Stimulated activated CD4-positive, alpha-beta T cell treated with anti-CD3 and anti-CD28 coated beads, Interleukin-15, amount 100 ng/mL, for 1 hour (primary cell): ENCODE measurements around the gene CAP1.

Experiments
- DNase-seq, 2 donors: peaks; one replicate each; pipeline ENCODE4 v3.0.0-alpha.2; 2020; ENCODE audit warnings: low read depth in 1 of 2, low spot score in 1 of 2

Gene CAP1

DNA sequence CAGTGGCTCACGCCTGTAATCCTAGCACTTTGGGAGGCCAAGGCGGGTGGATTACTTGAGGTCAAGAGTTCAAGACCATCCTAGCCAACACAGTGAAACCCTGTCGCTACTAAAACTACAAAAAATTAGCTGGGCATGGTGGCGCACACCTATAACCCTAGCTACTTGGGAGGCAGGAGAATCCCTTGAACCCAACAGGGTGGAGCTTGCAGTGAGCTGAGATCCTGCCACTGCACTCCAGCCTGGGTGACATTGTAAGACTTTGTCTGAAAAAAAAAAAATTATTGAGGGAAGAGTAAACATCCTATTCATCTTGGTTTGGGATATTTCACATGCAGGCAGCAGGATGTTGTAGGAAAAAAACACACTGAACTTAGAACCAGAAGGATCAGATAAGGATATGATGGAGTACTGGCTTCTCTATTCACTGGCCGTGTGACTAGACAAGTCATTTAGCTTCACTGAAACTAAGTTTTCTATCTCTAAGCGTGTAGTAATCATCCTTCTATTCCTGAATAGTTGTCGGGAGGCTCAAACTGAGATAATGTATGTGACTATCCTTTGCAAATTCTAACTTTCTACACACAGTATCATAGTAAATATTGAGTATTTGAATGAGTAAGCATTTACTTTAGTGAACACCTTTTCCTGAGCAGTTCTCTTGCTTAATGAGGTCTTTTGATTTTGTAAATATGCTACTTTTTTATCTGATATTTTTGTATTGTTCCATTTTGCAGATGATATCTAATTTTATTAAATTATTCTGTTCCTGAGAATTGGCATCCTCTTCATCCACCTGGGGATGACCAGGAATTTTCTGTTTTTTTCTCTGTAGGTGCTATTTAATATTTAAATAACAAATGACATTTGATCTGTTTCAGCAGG lies 18.2 kb downstream of the CAP1 start:
- DNase-seq: no peak

DNA sequence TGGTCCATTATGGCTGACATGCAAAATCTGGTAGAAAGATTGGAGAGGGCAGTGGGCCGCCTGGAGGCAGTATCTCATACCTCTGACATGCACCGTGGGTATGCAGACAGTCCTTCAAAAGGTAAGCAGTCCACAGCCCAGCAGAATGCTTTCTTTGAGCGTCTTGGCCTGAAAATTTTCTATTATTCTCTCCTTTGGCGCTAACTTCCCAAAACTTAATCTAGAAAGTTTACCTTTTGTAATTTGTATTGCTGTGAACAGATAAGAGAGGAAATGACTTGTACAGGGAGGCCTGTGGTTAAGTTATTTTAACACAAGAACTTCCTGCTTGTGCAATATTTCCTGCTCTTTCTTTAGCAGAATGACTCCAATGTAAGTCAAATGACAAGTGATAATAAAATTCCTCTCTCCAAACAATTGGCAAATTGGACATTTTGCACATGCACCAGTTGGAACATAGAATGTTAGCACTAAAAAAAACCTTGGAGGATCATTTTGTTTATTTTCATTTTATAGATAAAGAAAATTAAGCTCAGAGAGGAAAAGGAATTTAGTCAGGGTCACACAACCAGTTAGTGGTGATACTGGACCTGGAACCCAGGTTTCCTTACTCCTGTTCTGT lies 18.9 kb downstream of the CAP1 start:
- DNase-seq: no peak

DNA sequence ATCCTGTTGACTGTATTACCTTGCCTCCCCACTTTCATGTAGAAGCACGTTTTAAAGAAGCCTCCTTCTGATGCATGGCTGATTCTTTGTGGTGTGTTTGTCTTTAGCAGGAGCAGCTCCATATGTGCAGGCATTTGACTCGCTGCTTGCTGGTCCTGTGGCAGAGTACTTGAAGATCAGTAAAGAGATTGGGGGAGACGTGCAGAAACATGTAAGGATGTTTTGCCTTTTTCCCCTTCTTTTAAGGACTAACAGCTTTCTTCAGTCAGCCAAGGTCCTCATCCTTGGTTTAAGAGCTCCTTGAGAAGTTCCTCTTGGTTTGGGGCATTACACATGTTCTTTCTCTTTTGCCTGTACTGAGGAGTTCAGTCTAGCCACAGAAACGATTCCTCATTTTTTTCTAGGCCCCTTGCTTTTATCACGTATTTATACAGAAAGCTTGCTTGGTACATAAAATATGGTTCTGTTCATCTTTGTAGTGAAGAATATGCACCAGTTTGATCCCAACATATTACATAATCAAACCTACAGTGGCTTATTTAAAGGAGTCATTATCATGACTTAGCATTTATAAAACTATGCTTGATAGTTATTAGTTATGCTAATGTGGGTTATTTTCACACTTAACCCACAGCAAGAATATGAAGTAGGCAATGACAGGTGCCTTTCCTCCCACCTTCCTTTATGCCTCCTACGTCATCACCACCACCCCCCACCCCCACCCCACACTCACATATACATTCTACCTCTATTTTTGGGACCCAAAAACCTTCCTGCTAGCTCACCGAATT lies 19.6 kb downstream of the CAP1 start:
- no peak for DNase-seq

DNA sequence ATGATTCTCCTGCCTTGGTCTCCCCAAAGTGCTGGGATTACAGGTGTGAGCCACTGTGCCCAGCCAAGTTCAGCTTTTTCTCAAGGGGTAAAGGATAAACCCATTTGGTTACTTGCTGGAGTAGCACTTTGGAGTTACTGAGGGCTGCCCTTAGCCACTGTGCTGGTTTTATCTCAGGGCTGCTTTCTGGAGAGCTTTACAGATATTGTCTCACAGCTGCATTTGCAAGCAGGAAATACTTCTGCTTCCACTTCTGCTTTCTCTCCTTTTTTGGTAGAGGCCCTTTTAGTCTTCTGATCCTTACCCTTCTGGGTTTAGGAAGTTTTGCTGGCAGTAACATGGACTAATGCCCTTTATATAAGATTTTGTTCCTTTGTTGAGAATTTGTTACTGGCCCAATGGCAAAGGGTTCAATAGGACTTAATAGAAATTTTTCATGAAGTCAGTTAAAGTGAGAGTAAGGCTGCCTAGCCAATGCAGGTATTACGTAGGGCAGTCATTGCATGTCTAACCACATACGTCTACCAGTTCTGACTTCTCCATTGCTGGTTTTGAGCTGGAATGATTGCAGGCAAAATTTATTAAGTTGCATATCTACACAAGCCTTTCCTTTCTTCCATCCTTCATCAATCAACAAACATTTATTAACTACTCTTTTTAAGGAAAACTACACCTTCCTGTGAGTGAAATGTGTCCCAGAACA lies 24.4 kb downstream of the CAP1 start:
- DNase-seq: no peak

DNA sequence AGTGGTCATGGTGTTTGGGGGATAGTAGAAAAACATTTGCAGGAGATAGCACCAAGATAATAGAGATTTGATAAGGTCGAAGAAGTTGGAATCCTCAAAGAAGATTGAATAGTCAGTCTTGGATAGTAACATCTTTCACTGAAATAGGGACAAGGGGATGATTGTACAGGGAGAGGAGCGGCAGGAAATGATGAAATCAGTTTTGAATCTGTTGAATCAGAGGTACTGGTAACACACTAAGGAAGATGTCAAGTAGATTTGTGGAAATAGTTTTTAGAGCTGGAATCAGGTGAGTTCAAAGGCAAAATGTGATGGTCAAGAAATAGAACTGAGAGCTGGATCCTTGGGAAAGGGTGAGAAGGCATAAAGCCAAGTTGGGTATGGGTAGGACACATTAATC lies 26.5 kb downstream of the CAP1 start:
- no peak for DNase-seq

DNA sequence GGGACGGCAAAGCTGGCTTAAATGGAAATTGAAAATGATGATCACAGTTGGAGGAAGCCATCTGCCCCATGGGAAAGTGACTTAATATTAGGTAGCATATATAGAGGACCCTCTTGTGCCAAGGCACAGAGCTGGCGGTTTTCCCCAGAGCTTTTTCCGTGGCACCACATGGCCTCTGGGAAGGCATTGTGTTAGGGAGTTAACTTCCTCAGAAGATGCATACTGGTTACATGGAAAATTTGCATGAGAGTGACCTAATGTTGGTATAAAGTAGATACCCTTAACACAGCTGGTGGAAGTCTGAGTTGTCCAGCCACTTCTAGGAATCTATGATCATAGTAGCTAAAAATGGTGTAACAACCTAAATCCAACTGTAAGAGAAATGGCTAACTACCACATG lies 27.3 kb downstream of the CAP1 start:
- no peak for DNase-seq

DNA sequence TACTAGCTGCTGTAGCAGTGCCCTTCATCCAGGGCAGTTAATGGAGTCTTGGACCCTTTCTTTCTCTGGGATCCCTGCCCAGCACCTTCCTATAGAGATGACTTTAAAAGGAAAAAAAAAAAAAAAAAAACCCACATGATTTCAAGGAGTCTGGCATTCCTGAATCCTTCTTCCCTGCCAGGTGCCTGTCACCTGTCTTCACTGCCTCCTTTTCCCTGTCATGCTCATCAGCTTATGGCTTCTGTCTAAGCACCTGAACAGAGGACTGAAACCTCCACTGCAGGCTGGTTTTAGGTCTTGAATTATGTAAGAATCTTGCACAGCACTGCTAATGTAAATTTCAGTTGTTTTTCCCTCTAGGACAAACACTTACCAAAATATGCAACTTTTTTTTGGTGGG lies 31.6 kb downstream of the CAP1 start:
- no peak for DNase-seq

DNA sequence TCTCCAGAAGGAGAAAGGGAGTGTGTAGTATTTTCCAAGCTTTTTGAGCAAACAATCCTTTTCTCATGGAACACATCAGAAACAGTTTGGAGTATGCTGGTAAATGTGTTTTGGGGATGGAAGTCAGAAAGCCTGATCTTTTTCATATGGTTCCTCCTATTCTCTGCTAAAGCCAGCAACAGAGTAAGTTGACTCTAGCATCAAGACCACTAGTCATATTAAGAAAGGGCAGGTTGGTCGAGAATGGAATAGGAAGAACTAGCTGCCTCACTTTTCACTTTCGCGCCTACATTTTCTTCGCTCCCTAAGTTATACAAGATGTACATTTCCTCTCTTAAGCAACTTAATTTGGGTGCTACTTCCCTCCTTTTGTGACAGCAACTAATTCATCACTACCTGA lies 32.5 kb downstream of the CAP1 start:
- DNase-seq: no peak

DNA sequence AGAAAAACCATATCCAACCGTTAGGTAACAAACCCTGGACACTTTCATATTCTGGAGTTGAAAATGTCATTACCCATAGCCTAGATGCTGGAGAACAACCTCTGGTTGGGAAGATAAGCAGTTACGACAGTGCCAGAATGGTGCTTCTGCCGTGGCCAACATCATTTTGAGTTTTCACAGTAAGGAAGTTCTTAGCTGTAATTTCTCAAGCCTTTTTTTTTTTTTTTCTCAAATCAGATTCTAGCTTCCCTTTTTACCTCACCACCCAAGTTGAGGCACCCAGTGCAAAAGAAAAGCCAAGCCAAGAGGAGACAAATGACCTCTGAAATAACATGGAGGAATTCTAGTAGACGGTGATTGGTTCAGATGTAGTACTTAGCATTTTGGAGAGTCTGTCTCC lies 34.7 kb downstream of the CAP1 start:
- no peak for DNase-seq

DNA sequence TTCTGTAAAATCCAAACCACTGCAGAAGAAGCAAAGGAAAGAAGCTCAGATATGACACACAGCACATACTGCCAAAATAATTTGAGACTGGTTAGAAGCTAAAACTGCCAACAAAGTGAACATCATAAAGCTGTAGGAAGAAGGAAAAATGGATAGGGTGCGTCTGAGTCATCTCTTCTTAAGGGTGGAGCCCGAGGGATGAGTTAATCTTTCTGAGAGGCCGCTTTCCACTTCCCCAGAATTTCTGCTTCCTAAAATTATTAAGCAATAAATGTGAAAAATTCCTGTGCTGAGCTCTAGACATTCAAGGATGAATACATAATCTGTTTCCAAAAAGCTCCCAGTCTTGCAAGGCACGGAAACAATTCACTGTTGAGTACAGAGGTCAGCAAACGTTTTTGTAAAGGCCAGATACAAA lies 36.4 kb downstream of the CAP1 start:
- no peak for DNase-seq

DNA sequence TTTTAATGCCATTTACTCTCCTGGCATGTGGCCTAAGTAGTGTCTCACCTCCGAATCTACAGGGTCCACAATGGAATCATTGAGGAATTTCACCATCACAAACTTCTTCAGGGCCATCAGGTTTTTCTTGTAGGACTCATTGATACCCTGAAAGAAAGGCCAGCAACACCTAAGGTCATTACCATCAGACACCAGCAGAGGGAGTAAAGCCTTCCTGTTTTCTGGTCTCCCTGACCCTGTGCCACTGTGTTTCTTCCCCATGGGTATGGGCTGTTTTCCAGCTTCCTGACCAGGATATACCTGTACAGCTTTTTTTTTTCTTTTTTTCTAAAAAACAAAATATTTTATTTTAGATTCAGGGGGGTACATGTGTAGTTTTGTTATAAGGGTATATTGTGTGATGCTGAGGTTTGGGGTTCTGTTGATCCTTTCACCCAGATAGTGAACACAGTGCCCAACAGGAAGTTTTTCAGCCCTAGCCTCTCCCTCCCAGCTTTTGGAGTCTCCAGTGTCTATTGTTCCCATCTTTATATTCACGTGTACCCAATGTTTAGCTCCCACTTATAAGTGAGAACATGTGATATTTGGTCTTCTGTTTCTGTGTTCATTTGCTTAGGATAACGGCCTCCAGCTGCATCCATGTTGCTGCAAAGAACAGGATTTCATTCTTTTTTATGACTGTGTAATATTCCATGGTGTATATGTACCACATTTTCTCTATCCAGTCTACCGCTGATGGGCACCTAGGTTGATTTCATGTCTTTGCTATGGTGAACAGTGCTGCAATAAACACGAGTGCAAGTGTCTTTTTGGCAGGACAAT lies 38.2 kb downstream of the CAP1 start:
- peak in 1 of 2 donors; percentile 15 for DNase-seq

DNA sequence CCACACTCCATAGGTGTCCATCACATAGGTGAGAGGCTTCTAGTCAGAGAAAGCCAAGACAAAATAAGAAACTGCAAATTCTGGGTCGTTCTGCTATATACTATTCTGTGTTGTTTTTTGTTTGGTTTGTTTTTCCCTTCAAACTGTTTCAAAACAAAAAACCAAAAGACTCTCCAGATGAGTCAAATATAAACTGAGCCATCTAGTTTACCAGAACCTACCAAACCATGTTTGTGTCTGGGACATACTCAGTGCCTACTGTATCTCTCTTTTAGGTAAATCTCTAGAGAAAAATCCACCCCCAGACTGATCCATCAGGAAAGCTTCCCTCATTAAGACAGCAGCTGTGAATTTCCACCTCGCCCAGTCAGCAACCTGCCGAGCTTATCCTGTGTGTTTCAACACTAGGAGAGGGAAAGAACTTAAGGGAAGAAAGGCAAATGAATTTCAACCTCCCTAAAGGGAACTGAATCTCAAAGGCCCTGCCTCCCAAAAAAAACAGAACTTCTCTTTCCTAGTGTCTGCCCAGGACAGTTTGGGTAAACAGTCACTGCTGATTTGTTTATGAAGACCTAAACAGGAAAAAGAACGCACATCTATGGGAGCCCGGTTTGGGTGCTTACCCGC lies 39.4 kb downstream of the CAP1 start:
- DNase-seq: no peak

DNA sequence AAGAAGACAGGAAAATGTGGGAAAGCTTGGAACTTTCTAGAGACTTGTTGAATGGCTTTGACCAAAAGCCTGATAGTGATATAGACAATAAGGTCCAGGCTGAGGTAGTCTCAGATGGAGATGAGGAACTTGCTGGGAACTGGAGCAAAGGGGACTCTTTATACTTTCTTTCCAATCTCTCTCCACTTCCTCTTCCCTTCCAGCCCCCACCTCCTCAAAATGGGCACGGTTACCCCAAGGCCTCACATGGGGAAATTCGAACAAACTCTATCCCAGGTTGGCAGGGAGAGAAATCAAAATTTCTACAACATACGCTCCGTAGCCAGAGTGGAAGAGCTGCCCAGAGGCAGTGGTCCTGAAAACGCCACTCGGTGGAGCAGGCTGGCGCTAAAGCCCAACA lies 41.3 kb downstream of the CAP1 start:
- DNase-seq: no peak

DNA sequence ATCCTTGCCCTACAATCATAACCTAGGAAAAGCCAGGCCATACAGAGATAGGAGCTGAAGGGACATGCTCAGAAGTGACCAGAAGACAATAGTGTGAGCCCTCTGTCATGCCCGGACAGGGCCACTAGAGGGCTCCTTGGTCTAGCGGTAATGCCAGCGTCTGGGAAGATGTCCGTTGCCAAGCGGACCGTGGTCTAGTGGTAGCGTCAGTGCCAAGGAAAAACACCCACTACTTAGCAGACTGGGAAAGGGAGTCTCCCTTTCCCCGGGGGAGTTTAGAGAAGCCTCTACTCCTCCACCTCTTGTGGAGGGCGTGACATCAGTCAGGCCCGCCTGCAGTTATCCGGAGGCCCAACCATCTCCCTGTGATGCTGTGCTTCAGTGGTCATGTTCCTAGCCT lies 44.2 kb downstream of the CAP1 start:
- peak in 1 of 2 donors; percentile 17 for DNase-seq

DNA sequence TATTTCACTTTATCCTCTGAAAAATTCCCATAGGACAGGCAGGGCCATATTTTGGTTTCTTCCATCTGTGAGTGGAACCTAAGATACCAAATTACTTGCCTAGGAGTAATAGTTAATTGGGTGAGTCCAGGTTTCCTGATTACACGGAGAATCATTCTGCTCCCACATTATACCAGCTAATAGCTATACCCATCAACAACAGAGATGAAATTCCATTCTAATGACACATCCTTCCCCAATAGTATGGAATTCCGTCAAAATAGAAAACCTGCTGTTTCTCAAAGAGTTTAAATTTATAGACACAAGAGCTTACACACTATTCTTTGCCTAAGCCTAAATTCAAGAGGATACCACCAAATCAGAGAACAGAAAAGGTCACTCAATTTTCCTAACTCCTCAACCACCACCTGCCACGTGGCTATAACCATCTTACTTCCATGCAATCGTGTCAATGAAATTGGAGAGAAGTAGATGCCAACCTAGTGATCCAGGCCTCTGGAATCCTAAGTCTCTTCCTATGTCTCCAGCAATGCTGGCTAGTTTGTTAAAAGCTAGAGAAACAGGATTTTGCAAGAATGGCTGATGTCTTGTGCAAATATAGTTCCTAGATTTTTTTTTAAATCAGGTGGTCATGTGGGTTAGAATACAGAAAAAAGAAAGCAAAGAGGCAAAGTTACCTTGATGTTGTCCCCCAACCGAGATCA lies 50.3 kb downstream of the CAP1 start:
- no peak for DNase-seq

DNA sequence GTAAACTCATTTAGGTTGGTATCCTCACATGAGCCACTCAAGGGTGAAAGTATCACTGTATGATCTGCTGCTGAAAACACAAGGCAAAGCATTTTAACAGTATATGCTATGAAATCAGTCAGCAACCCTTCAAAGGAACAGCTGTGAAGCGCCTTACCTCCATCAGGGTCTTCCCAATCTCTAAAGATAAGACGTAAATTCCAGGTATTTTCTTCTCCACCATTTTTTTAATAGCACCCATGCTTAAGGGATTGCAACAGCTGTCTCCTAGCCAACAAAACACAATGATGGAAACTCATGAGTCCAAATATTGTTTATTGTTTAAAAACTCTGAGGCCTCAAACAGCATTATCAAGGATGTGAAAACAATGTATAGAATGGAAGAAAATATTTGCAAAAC lies 51.7 kb downstream of the CAP1 start:
- no peak for DNase-seq

DNA sequence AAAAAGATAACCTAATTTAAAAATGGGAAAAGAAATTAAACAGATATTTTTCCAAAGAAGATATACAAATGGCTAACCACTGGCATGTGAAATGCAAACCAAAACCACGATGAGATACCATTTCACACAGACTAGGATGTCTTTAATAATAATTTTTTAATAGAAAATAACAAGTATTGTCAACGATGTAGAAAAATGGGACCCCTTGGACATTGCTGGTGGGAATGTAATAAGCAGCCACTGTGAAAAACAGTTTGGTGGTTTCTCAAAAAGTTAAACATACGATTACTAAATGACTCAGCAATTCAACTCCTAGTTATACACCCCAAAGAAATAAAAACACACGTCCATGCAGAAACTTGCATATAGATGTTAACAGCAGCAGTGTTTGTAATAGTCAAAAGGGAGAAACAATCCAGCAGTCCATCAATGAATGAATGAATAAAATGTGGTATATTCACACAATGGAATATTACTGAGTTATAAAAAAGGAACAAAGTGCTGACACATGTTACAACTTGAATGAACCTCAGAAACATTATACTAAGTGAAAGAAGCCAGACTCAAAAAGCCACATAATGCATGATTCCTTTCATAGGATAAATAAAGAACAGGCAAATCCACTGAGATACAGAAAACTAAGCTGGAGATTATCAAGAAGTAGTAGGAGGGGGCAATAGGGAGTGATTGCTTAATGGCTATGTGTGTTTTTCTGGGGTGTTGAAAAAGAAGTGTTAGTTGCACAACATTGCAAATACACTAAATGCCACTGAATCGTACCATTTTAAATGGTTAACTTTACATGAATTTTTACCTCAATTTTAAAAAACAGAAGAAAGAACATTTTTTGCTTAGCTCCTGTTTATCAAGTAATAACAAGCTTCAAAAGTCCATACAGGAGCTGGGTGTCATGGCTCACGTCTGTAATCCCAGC lies 52.4 kb downstream of the CAP1 start:
- DNase-seq: no peak

DNA sequence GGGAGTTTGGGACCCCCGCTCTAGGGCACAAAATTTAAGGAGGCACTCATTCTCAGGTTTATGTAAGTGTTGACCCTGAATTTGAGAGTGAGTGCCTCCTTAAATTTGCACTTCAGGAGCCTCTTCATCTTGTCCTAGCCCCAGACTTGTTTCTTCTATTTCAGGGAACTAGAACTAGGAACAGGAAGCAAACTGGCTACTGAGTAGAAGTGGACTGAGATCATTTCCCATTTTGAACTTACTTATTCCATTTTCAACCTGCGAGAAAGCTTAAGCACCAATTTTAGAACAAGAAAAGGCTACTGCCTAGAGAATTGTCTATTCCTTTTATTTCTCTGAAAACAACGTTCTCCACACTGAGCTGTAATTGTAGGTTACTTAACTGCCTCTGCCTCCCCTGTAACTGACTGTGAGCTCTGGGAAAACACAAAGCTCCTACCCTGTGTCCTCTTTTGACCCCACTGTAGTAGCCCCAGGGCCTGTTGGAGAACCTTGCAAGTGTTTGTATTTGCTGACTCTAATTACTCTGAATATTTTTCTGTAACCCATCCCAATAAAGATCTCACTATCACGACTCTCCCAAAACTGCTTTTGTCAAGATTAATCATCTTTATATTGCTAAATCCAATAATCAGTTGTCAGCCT lies 54.1 kb downstream of the CAP1 start:
- DNase-seq: no peak
